AG09309 (cell line): ENCODE measurements around the gene CREB5.

Experiments
- DNase-seq: peaks from one replicate; pipeline ENCODE4 v3.0.0-alpha.2; 2010; ENCODE audit warnings: low read depth
- H3K4me3 ChIP-seq: 2 replicates; pipeline ENCODE4 v1.5.1; 2011; ENCODE audit warnings: mild to moderate bottlenecking, low read depth, low read length, moderate library complexity; ENCODE audit not compliant: control insufficient read depth
- TF ChIP-seq, protein P1 (sequence below): IDR thresholded peaks from 2 replicates; pipeline ENCODE4 v1.5.1; 2011; ENCODE audit warnings: mild to moderate bottlenecking, low read depth, low read length, inconsistent platforms; ENCODE audit not compliant: insufficient read depth, control insufficient read depth; ENCODE audit errors: missing control alignments

CREB5 gene, protein sequence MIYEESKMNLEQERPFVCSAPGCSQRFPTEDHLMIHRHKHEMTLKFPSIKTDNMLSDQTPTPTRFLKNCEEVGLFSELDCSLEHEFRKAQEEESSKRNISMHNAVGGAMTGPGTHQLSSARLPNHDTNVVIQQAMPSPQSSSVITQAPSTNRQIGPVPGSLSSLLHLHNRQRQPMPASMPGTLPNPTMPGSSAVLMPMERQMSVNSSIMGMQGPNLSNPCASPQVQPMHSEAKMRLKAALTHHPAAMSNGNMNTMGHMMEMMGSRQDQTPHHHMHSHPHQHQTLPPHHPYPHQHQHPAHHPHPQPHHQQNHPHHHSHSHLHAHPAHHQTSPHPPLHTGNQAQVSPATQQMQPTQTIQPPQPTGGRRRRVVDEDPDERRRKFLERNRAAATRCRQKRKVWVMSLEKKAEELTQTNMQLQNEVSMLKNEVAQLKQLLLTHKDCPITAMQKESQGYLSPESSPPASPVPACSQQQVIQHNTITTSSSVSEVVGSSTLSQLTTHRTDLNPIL

GRCh38 chr7:28411876-28412662 lies at the start of gene CREB5:
TSS of gene CREB5 (plus strand) at chr7:28412518. CDS start at chr7:28412915, 397 bp downstream.
- H3K4me3 ChIP-seq, result no peak within 1 kb of the TSS
- TF ChIP-seq, protein P1, sequence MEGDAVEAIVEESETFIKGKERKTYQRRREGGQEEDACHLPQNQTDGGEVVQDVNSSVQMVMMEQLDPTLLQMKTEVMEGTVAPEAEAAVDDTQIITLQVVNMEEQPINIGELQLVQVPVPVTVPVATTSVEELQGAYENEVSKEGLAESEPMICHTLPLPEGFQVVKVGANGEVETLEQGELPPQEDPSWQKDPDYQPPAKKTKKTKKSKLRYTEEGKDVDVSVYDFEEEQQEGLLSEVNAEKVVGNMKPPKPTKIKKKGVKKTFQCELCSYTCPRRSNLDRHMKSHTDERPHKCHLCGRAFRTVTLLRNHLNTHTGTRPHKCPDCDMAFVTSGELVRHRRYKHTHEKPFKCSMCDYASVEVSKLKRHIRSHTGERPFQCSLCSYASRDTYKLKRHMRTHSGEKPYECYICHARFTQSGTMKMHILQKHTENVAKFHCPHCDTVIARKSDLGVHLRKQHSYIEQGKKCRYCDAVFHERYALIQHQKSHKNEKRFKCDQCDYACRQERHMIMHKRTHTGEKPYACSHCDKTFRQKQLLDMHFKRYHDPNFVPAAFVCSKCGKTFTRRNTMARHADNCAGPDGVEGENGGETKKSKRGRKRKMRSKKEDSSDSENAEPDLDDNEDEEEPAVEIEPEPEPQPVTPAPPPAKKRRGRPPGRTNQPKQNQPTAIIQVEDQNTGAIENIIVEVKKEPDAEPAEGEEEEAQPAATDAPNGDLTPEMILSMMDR, result no peak
- DNase-seq, result no peak

GRCh38 chr7:28362812-28363211 lies 49.5 kb upstream of the CREB5 start:
- TF ChIP-seq, protein P1, result peak; percentile 17
- no peak for DNase-seq
- no peak overlapping the region for H3K4me3 ChIP-seq

DNA sequence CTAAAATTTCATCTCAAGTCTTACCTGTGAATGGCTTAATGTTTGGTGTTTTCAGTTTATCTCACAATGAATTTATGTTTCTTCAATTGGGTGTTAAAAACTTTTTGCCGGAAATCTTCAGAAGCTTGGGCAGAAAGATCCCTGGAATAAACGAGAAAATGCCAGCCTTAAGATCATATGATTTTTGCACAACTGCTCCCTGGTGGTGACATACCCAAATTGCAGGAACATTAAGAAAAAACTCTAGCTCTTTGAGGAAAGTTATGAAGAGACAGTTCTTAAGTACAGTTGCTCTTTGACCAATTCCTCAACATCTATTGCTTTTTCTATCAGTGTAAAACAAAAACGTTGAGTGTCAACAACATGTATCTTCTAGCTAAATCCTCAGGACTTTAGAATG lies 48.2 kb upstream of the CREB5 start:
- DNase-seq, result no peak
- TF ChIP-seq, protein P1, result peak; percentile 13
- no peak overlapping the region for H3K4me3 ChIP-seq

DNA sequence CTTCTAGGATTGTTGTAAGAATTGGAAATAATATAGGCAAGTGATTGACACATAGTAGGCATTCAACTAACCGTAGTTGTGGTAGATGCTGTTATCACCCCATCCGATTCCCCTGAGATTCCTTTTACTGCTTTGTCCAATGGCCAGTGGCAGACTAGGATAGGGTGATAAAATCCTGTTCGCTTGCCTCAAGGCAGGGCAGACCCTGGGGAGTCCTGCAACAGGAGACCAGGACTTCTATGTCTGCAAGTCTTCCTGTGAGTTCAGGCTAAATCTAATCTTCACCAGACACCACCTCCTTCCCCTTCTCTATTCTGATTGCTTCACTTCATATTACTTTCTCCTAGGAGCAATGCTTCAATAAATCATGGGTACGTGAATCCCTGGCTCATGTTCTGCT lies 42.8 kb upstream of the CREB5 start:
- TF ChIP-seq, protein P1, result no peak
- DNase-seq, result no peak
- no peak overlapping the region for H3K4me3 ChIP-seq

DNA sequence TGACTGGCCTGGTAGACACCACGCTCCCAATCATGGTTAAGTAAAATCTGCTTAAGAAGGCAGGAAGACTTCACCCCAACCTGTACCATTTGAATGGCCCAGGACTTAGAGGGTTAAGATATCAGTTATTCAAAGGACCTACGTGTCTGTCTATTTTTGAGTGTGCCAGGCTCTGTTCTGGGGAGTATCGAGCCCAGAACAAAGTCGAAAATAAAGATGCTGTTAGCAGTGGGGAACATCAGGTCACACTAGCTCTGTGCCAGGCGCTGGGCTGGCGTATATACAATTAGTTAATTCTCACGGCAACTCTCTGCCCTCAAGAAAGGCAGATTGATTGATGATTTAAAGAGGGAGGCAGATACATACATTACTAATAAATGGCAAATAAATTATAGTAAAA lies 40.5 kb upstream of the CREB5 start:
- DNase-seq, result no peak
- H3K4me3 ChIP-seq, result no peak overlapping the region
- TF ChIP-seq, protein P1, result no peak

GRCh38 chr7:28373990-28374389 lies 38.3 kb upstream of the CREB5 start:
- no peak for DNase-seq
- no peak overlapping the region for H3K4me3 ChIP-seq
- TF ChIP-seq, protein P1, result no peak
